GM18858 (cell line): ENCODE measurements around the gene UNC5B.

Source experiments
- ATAC-seq: cut with Tn5 transposase; IDR thresholded peaks from one replicate; pipeline ENCODE4 v1.9.1; 2021; ENCODE audit not compliant: unreplicated experiment

The UNC5B gene

GRCh38 chr10:71253981-71254818, 41.8 kb downstream of the UNC5B start:
- ATAC-seq, result no peak

DNA sequence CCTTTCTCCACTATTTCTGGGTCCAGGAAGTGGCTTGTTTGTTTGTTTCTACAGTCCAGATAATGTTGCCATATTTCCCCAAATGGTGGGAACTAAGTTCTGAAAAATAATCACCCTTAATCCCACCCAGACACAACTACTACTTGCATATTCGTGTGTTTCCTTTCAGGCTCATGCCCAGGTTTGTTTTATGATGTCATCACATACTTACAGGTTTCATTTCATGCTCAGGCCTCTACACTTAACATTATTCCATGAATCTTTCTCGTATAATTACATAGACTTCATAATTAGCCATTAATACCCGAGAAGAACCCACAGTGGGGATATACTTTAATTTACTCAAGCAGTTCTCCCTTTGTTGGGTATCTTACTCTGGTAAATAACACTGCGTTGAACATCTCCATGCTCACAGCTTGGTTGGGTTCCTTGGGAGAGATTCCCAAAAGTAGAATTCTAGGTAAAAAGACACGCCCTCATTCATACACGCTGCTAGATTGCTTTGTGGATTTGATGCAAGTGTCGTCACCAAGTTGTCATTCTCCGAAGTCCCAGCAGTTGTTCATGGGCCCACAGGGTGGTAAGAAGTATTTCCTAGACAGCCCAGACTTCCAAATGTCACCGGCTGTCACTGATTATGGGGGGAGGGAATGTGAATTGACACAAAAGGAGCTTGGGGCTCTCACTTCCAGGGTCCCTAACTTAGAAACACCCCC, 42.6 kb downstream of the UNC5B start:
- ATAC-seq, result no peak

GRCh38 chr10:71255550-71255807, 43.1 kb downstream of the UNC5B start:
- no peak for ATAC-seq

- ATAC-seq, result no peak
These were observed 43.7 kb downstream of the UNC5B start for GRCh38 chr10:71255808-71256660.

- ATAC-seq, result no peak
These were observed 44.4 kb downstream of the UNC5B start for GRCh38 chr10:71256661-71257318.

- ATAC-seq, result no peak
These were observed 45.1 kb downstream of the UNC5B start for GRCh38 chr10:71257319-71257997.

GRCh38 chr10:71258046-71258445, 45.7 kb downstream of the UNC5B start:
- no peak for ATAC-seq

- no peak for ATAC-seq
These were observed 46.2 kb downstream of the UNC5B start for GRCh38 chr10:71258446-71259145.

- ATAC-seq, result no peak
These were observed 46.9 kb downstream of the UNC5B start for GRCh38 chr10:71259282-71259681.

DNA sequence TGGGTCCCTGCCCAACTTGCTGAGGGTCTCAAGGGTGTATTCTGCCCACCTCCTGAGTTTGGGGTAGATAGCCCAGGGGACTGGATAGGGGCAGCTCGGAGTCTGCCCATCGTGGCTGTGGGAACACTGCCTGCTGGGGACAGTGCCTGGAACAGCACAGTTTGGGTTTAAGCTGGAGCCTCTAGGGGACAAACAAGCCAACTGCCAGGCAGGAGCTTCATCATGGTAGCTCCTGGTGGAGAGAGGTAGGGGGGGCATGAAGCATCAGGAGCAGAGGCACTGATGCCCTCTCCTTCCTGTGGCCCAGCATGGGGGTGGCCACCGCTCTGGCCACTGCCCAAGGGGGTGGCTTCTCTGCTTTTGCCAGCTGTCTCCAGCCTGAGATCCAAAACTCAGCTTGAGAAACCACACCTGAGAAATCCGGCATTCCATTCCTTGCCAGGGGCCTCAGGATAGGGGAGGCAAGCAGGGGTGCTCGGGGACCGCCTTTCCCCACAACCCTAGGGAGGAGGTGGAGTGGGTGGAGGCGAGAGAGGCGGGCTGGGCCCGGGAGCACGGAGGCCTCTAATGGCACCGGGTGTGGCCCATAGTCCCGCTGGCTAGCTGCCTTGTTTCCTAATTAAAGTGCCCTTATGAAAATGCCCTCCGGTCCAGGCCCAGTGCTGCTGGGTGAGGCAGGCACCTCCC, 47.6 kb downstream of the UNC5B start:
- no peak for ATAC-seq

GRCh38 chr10:71260622-71261325, 48.4 kb downstream of the UNC5B start:
- no peak for ATAC-seq

GRCh38 chr10:71262027-71262426, 49.7 kb downstream of the UNC5B start:
- ATAC-seq, result no peak

DNA sequence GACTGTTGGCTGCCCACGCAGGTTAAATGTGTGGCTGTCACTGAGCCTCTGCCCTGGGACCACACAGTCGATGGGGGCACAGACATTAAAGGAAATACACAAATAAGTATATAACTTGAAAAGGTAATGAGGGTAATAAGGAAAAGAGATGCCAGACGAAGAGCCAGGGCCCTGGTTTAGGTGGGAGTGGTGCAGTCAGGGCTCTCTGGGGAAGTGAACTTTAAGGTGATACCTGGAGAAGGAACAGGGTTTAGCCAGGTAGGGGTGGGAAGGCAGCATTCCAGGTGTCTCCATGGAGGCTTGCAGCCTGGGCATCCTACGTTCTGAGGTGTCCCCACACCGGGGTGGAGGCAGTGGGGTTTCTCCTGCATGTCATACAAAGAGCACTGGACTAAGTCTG, 50.4 kb downstream of the UNC5B start:
- no peak for ATAC-seq

- no peak for ATAC-seq
These were observed 51.0 kb downstream of the UNC5B start for GRCh38 chr10:71263376-71263775.

DNA sequence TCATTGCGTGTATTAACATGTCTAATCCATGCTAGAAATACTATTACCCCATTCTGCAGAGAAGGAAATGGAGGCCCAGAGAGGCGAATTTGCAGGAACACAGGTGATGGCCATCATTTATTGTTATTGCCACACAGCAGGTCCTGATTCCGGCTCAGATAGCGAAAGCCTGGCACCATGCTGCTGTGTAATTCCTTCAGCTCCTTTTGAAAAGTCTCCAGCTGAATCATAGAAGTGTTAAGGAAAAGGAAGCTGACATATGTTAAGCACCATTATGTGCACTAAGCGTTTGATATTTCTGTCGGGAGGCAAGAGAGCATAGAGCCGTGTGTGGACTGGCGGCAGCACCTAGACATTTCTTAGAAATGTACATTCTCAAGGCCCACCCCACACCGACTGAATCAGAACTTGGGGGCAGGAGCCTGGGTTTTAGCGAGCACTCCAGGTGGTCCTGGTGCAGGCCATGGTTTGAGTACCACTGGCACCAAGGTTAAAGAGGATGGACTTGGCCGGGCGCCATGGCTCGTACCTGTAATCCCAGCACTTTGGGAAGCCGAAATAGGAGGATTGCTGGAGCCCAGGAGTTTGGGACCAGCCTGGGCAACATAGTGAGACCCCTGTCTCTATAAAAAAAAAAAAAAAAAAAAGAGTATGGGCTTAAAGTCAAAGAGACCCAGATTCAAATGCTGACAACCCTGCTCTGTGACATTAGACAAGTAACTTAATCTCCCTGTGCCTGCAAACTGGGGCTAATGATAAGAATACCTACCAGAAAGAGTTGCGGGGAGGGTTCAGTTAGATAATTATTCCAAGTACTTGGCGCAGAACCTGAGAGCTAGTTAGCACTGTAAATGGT, 52.2 kb downstream of the UNC5B start:
- no peak for ATAC-seq

DNA sequence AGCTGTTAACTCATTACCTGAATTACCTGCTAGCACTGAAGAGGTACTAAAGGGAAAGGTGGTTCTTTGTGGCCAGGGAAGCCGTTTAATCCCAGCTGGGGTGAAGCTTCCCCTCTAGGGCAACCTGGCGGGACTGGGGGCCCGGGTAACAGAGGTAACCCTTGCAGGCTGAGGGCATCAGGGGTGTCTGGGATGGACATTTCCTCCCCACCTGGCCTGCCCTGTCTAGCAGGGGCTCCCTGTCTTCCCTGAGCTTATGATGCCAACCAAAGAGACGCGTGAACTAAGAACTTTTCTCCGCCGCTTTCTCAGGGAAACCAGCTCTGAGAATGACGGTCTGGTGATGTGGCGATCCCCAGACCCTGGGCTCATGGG, 52.8 kb downstream of the UNC5B start:
- ATAC-seq, result no peak

GRCh38 chr10:71265618-71266146, 53.3 kb downstream of the UNC5B start:
- no peak for ATAC-seq
